ENCODE measurements around the gene PHLDB2. TPM values are rescaled to one million over a fixed set of nuclear protein-coding genes. Genes with fewer than 3 reads are reported as not detected.

PHLDB2 gene
- total RNA-seq, 2 experiments from 2014 or later: 5.8 to 6.0 TPM

DNA sequence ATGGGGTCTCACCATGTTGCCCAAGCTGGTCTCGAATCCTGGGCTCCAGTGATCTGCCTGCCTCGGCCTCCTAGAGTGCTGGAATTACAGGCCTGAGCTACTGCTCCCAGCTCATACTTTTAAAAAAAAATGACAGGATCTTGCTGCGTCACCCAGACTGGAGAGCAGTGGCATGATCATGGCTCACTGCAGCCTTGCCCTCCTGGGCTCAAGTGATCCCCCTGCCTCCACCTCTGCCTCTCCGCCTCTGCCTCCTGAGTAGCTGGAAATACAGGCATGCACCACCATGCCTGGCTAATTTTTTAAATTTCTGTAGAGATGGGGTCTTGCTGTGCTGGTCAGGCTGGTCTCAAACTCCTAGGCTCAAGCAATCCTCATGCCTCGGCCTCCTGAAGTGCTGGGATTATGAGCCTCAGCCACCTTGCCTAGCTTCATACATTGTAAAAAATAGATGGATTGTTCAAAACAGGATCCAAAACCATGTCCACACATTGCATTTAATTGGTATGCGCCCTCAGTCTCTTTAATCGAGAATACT is 8.9 kb downstream of the PHLDB2 start:
- H3K27me3 ChIP-seq (ENCODE audit: control insufficient read depth in 1 of 2, insufficient read depth in 2 of 2, low read length in 2 of 2): no peaks in the 10 kb centered on the region
- no peak overlapping the region for H3K4me3 Mint-ChIP-seq
- ChIA-PET CTCF (interaction anchor here (1.5 kb wide), 2 partner anchors 10 to 22 kb away, joined by 3 to 7 read pairs; partner anchors contain the start of gene PHLDB2), POLR2A (no interaction called here)
- H3K4me1 Mint-ChIP-seq (ENCODE audit: low read depth): no peaks in the 10 kb centered on the region
- H3K9me3 ChIP-seq (ENCODE audit: control insufficient read depth in 1 of 2, insufficient read depth in 1 of 2, low read length in 2 of 2): no peaks in the 10 kb centered on the region
- ATAC-seq (ENCODE audit: poor library complexity) (no peak), DNase-seq (no peak)
- no peak overlapping the region for H3K27ac ChIP-seq (ENCODE audit: low read depth in 1 of 2, low read length in 2 of 2)
- H3K4me3 ChIP-seq (ENCODE audit: low read length): no peak overlapping the region
- H3K27me3 Mint-ChIP-seq: peaks cover 21% of the 10 kb centered on the region
- TF ChIP-seq, protein P1, sequence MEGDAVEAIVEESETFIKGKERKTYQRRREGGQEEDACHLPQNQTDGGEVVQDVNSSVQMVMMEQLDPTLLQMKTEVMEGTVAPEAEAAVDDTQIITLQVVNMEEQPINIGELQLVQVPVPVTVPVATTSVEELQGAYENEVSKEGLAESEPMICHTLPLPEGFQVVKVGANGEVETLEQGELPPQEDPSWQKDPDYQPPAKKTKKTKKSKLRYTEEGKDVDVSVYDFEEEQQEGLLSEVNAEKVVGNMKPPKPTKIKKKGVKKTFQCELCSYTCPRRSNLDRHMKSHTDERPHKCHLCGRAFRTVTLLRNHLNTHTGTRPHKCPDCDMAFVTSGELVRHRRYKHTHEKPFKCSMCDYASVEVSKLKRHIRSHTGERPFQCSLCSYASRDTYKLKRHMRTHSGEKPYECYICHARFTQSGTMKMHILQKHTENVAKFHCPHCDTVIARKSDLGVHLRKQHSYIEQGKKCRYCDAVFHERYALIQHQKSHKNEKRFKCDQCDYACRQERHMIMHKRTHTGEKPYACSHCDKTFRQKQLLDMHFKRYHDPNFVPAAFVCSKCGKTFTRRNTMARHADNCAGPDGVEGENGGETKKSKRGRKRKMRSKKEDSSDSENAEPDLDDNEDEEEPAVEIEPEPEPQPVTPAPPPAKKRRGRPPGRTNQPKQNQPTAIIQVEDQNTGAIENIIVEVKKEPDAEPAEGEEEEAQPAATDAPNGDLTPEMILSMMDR (IDR thresholded peaks at IDR 0.05): no peak
- intact Hi-C loops (cut with DNase I, micrococcal nuclease): no loop called here
- H3K9me3 Mint-ChIP-seq: no peaks in the 10 kb centered on the region
- no peaks in the 10 kb centered on the region for H3K36me3 Mint-ChIP-seq (ENCODE audit: low read depth)
- no peak overlapping the region for H3K27ac Mint-ChIP-seq
- no peaks in the 10 kb centered on the region for H3K4me1 ChIP-seq (ENCODE audit: insufficient read depth, low read length)
- H3K36me3 ChIP-seq (ENCODE audit: insufficient read depth, low read length): no peaks in the 10 kb centered on the region

DNA sequence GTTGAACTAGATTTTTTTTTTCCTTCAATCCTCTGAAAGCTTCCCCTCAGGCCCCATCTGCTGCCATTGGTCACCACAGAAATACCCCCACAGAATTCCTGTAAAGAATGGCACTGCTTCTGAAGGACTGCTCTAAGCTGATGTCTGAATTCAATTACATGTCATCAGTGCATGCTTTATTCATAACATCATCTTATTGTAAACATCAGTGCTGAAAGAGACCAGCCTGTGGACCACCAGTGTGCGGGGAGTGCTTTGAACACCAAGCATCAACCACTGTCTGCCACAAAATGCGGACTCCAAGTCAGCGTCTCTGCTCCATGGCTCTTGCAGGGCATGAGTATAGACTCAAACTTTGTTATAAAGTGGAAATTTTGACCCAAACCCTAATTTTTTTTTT is 11.6 kb downstream of the PHLDB2 start:
- ChIA-PET POLR2A (no interaction called here), CTCF (no interaction called here)
- Histone ChIP-seq H3K27ac (ENCODE audit: low read depth in 1 of 2, low read length in 2 of 2) (no peak overlapping the region), H3K36me3 (ENCODE audit: insufficient read depth, low read length) (no peaks in the 10 kb centered on the region), H3K4me1 (ENCODE audit: insufficient read depth, low read length) (no peaks in the 10 kb centered on the region), H3K27me3 (ENCODE audit: control insufficient read depth in 1 of 2, insufficient read depth in 2 of 2, low read length in 2 of 2) (no peaks in the 10 kb centered on the region), H3K4me3 (ENCODE audit: low read length) (no peak overlapping the region), H3K9me3 (ENCODE audit: control insufficient read depth in 1 of 2, insufficient read depth in 1 of 2, low read length in 2 of 2) (no peaks in the 10 kb centered on the region)
- no peaks in the 10 kb centered on the region for H3K4me1 Mint-ChIP-seq (ENCODE audit: low read depth)
- ATAC-seq (ENCODE audit: poor library complexity): no peak
- no peak for DNase-seq
- intact Hi-C loops (cut with DNase I, micrococcal nuclease): no loop called here
- TF ChIP-seq, protein P1 (IDR thresholded peaks at IDR 0.05): no peak
- H3K4me3 Mint-ChIP-seq: no peak overlapping the region
- no peak overlapping the region for H3K27ac Mint-ChIP-seq
- peaks cover 4% of the 10 kb centered on the region for H3K27me3 Mint-ChIP-seq
- H3K9me3 Mint-ChIP-seq: no peaks in the 10 kb centered on the region
- H3K36me3 Mint-ChIP-seq (ENCODE audit: low read depth): no peaks in the 10 kb centered on the region

DNA sequence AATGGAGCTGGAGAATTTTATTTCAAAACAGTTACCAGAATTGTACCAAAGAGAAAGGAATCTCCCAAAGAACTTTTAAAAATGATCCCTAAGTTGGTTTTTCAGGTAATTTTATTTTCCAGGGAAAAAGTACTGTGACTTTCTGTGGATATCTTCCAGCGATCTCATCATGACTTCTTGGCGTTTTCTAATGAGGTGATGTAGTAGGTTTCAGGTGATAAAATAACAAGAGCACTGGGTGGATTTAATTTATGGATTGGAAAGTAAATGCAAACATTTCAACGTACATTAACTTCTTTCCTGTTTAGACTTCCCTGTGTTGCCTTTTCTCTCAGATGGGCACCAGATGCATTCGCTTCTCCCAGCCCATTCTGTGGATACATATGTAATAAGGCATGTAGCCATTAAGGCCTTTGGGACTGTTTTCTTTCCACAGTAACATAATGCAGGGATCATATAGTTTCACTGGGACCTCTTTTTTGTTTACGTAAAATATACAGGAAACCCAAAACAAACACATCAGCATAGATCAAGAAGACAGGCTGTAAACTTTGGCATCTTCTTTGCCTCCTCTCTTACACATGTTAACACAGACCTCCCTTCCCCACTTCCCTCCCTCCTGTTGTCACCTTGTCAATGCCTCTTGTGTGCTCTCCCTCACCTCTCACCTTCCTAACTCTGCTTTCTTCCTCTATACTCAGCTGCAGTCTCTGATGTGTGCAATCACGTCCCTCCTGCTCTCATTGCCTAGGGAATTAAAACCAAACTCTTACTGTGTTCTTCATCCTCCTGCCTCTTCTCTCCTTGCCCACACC is 13.0 kb downstream of the PHLDB2 start:
- no peak overlapping the region for H3K4me3 ChIP-seq (ENCODE audit: low read length)
- CTCF ChIA-PET: no interaction called here
- no peaks in the 10 kb centered on the region for H3K27me3 ChIP-seq (ENCODE audit: control insufficient read depth in 1 of 2, insufficient read depth in 2 of 2, low read length in 2 of 2)
- H3K9me3 ChIP-seq (ENCODE audit: control insufficient read depth in 1 of 2, insufficient read depth in 1 of 2, low read length in 2 of 2): no peaks in the 10 kb centered on the region
- no peak overlapping the region for H3K27ac ChIP-seq (ENCODE audit: low read depth in 1 of 2, low read length in 2 of 2)
- no peaks in the 10 kb centered on the region for H3K4me1 ChIP-seq (ENCODE audit: insufficient read depth, low read length)
- Mint-ChIP-seq H3K36me3 (ENCODE audit: low read depth) (no peaks in the 10 kb centered on the region), H3K9me3 (peaks cover 3% of the 10 kb centered on the region), H3K27ac (no peak overlapping the region), H3K4me3 (no peak overlapping the region), H3K27me3 (no peaks in the 10 kb centered on the region), H3K4me1 (ENCODE audit: low read depth) (no peaks in the 10 kb centered on the region)
- H3K36me3 ChIP-seq (ENCODE audit: insufficient read depth, low read length): no peaks in the 10 kb centered on the region
- intact Hi-C loops (cut with DNase I, micrococcal nuclease): no loop called here
- ATAC-seq (ENCODE audit: poor library complexity): no peak
- no peak for DNase-seq
- TF ChIP-seq, protein P1 (IDR thresholded peaks at IDR 0.05): no peak
- POLR2A ChIA-PET: no interaction called here
